NOMO-1 treated with dmso at 0.1 percent for 144 hours (cell line): ENCODE data around the gene SUZ12.
"Not testable (repeated sequence)": the region's sequence is repeated elsewhere in the genome, so short reads cannot be mapped to it uniquely, and the experiment has no call there.

ENCODE experiments used
- DNase-seq: peaks from one replicate; lab custom pipeline; 2025; ENCODE audit not compliant: unreplicated experiment; lab: John Stamatoyannopoulos, UW

The SUZ12 gene

DNA sequence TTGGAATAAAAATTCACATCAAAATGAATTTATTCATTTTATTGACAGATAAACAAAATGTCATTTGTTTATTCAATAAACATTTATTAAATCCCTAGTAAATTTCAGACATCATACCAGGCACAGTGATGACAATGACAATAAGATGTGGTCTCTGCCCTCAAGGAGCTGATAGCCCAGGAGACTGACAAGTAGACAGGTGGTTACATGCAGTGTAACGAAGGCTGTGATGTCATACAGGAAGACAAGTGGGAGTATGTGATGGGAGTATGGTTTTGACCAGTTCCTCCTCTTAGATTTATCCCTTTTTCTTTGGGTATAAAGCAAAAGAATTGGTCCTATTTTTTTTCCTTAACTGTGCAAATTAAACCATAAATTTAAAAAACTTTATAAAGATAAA lies 97.0 kb downstream of the SUZ12 start:
- DNase-seq = not testable (repeated sequence)

DNA sequence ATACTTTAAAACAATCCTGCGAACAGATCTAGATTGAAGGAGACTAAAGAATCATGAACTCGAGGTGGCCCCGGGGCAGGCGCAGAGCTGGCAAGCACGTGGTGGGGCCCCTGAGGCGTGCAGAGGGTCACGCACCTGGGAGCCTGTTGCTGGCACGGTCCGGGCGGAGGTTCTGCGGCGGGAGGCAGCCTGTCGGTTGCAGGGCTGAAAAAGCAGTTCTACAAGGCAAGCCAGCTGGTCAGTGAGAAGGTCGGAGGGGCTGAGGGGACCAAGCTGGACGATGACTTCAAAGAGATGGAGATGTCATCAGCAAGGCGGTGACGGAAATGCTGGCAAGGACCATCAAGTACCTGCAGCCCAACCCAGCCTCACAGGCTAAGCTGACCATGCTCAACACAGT lies 103.4 kb downstream of the SUZ12 start:
- not testable (repeated sequence) for DNase-seq

DNA sequence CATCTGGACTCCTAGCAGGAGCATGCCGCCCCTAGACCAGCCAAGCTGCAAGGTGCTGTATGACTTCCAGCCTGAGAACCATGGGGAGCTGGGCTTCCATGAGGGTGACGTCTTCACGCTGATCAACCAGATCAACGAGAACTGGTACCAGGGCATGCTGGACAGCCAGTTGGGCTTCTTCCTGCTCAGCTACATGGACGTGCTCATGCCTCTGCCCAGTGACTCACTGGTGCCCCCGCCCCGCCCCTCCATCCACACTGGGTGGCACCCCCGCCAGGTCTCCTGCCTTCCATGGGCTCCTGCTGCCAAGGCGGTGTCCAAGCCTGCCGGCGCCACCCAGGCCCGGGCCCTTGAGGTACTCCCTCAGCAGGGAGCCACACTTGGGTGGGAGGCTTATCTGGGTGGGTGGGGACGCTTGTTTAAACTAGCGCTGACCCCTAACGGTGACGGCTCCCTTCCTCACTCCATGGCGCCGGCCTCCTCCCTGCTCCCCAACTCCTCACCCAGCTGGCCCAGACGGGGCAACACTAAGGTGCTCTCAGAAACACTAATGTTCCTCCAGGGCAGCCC lies 104.6 kb downstream of the SUZ12 start:
- DNase-seq = not testable (repeated sequence)

DNA sequence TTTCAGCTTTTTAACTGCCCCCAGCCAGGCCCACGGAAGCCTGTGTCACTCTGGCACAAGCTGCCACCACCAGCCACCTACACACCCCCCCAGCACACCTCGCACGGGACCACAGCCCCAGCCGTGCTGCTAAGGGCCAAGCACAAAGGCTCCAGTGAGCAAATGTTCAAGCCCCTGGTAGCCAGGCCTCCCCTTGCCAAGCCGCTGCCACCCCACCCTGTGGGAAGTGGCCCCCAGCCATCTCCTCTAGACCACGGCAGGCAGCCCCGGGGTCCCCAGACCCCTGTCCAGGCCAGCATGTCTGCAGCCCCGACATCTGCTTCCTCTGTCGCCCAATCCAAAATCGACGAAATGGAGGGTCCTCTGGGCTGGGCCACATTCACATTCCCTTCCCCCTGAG lies 105.5 kb downstream of the SUZ12 start:
- DNase-seq = not testable (repeated sequence)

DNA sequence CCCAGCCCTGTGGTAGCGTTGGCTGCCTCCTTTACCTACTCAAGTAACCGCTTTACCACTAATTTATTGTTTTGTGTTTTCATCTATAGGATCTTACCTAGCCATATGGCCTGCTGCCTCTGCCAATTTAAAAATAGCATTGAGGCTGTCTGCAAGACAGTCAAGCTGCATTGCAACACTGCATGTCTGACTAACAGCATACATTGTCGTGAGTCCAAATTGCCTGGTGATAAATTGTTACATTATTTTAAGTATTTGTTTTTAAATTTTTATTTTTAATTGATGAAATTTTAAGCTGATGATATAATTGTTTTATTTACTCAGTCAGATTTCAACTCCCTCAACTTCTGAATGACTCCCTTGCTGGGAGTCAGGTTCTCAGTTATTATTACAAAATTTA lies 108.8 kb downstream of the SUZ12 start:
- not testable (repeated sequence) for DNase-seq

DNA sequence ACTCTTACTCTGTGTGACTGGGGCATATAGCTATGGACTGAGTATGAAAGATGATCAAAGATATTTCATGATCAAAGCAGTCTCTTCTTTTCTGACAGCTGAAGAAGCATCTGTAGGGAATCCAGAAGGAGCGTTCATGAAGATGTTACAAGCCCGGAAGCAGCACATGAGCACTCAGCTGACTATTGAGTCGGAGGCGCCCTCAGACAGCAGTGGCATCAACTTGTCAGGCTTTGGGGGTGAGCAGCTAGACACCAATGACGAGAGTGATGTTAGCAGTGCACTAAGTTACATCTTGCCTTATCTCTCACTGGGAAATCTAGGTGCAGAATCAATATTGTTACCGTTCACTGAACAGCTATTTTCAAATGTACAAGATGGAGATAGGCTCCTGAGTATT lies 110.9 kb downstream of the SUZ12 start:
- not testable (repeated sequence) for DNase-seq
